GM12878 (cell line): ENCODE measurements around the gene NLRC3. TPM values are rescaled to one million over a fixed set of nuclear protein-coding genes. Genes with fewer than 3 reads are reported as not detected.

Experiments
- ATAC-seq: fragments of 200-7000 bp; cut with Tn5 transposase; 3 replicates; pipeline ENCODE4 v1.9.1; 2020; ENCODE audit warnings: mild to moderate bottlenecking, moderate library complexity
- BruUV-seq: library from RNA; stranded (reverse); fragments of 400-500 nt; replicated peaks from 2 replicates; lab custom pipeline; 2021; lab: Mats Ljungman, UMichigan
- CTCF ChIA-PET: fragments of 300-600 bp; sonication (Branson Sonifier 250); formaldehyde crosslinking; extraction: SDS; loops from one replicate; lab custom pipeline; 2021; ENCODE audit warnings: inconsistent platforms; lab: Yijun Ruan, JAX
- POLR2A ChIA-PET: fragments of 350-600 bp; formaldehyde crosslinking; extraction: SDS; loops from one replicate; lab custom pipeline; 2021; ENCODE audit warnings: inconsistent platforms; lab: Charles Lee
- RAD21 ChIA-PET: fragments of 300-600 bp; sonication (Branson Sonifier 250); formaldehyde crosslinking; loops from one replicate; lab custom pipeline; 2023; ENCODE audit warnings: antibody characterized with exemption; ENCODE audit not compliant: unreplicated experiment; lab: Charles Lee
- SMC1A ChIA-PET: fragments of 300-600 bp; sonication (Branson Sonifier 250); formaldehyde crosslinking; loops from one replicate; lab custom pipeline; 2023; ENCODE audit not compliant: unreplicated experiment, uncharacterized antibody; lab: Charles Lee
- DNase-seq: peaks from one replicate; pipeline ENCODE4 v3.0.0-alpha.2; 2011; ENCODE audit warnings: low read depth, low spot score
- FAIRE-seq: peaks from 3 replicates; lab custom pipeline; 2011; peaks lifted over from hg19 to GRCh38; lab: Jason Lieb, UNC
- H2AFZ ChIP-seq: 2 replicates; pipeline ENCODE4 v1.6.0; 2011; ENCODE audit warnings: low read depth, low read length, control low read depth; ENCODE audit not compliant: control insufficient read depth
- H3K27ac ChIP-seq: 2 replicates; pipeline ENCODE4 v1.5.1; 2011; ENCODE audit warnings: control low read depth; ENCODE audit not compliant: control insufficient read depth, insufficient read depth
- H3K27me3 ChIP-seq, 2 experiments: replicated peaks in 1 of 2; 2 replicates each; pipeline versions ENCODE4 v1.6.0 to v1.6.1; 2011; ENCODE audit warnings: low read length in 1 of 2; ENCODE audit not compliant: control insufficient read depth in 2 of 2, insufficient read depth in 2 of 2
- H3K36me3 ChIP-seq, 2 experiments: 2 replicates each; pipeline ENCODE4 v1.5.1; 2011; ENCODE audit warnings: low read length in 1 of 2; ENCODE audit not compliant: control insufficient read depth in 2 of 2, insufficient read depth in 2 of 2
- H3K4me1 ChIP-seq: 2 replicates; pipeline ENCODE4 v1.6.1; 2011; ENCODE audit warnings: mild to moderate bottlenecking, low read length, moderate library complexity, mixed read lengths; ENCODE audit not compliant: control insufficient read depth, insufficient read depth
- H3K4me2 ChIP-seq: 2 replicates; pipeline ENCODE4 v1.6.0; 2011; ENCODE audit warnings: control low read depth; ENCODE audit not compliant: control insufficient read depth, insufficient read depth
- H3K4me3 ChIP-seq: fragments of 200-600 bp; sonication (generic); 2 replicates; pipeline ENCODE4 v1.5.1; 2016
- H3K79me2 ChIP-seq: 2 replicates; pipeline ENCODE4 v1.6.0; 2011; ENCODE audit warnings: low read length; ENCODE audit not compliant: control insufficient read depth, insufficient read depth
- H3K9ac ChIP-seq: 2 replicates; pipeline ENCODE4 v1.8.0; 2011; ENCODE audit warnings: low read length, control low read depth, mixed read lengths; ENCODE audit not compliant: control insufficient read depth, insufficient read depth
- H3K9me3 ChIP-seq: replicated peaks from 3 replicates; pipeline ENCODE4 v1.5.1; 2011; ENCODE audit warnings: mild to moderate bottlenecking, low read length; ENCODE audit not compliant: control insufficient read depth, insufficient read depth
- H4K20me1 ChIP-seq: 2 replicates; pipeline ENCODE4 v1.6.0; 2011; ENCODE audit not compliant: control insufficient read depth, insufficient read depth
- CUX1 ChIP-seq: IDR thresholded peaks from 2 replicates; pipeline ENCODE4 v1.6.1; 2012; ENCODE audit warnings: improper control_type of control experiment, low read depth, low read length; ENCODE audit not compliant: insufficient replicate concordance
- ESRRA ChIP-seq: IDR thresholded peaks from 2 replicates; pipeline ENCODE4 v1.6.1; 2012; ENCODE audit warnings: mild to moderate bottlenecking, low read length, improper control_type of control experiment
- ETV6 ChIP-seq, 2 experiments: fragments of 450-650 bp in 1 of 2; IDR thresholded peaks in 1 of 2; conservative IDR thresholded peaks in 1 of 2; 2 replicates each; pipeline ENCODE4 v1.6.1; 2014; ENCODE audit warnings: antibody characterized with exemption in 1 of 2, borderline replicate concordance in 1 of 2, low read depth in 1 of 2, mild to moderate bottlenecking in 1 of 2, moderate library complexity in 1 of 2
- FOS ChIP-seq: IDR thresholded peaks from 3 replicates; pipeline ENCODE4 v1.6.1; 2011; ENCODE audit warnings: borderline replicate concordance; ENCODE audit not compliant: insufficient read length; ENCODE audit errors: extremely low read depth
- SREBF1 ChIP-seq: IDR thresholded peaks from 2 replicates; pipeline ENCODE4 v1.6.1; 2012; ENCODE audit warnings: mild to moderate bottlenecking, low read length
- TCF3 ChIP-seq: IDR thresholded peaks from 2 replicates; pipeline ENCODE4 v1.6.1; 2012; ENCODE audit warnings: low read depth, mild to moderate bottlenecking, low read length, borderline replicate concordance; ENCODE audit not compliant: insufficient read depth
- WGBS: methylation state at CpG from one replicate; pipeline ENCODE4 v1.1.6; 2016; ENCODE audit warnings: low lambda C conversion rate; ENCODE audit not compliant: insufficient replicate concordance, insufficient coverage; ENCODE audit errors: missing lambda C conversion rate; 5-methylcytosine and 5-hydroxymethylcytosine counted together
- in situ Hi-C: fragments of 300-500 bp; cut with MboI; formaldehyde crosslinking; loops from 9 replicates; pipeline ENCODE4 v1.14.3; 2018; ENCODE audit warnings: mixed read lengths
- intact Hi-C: fragments of 100-400 bp; cut with micrococcal nuclease; formaldehyde crosslinking; loops from one replicate; pipeline ENCODE4 v1.14.2; 2022; ENCODE audit not compliant: unreplicated experiment
- polyA plus RNA-seq, 11 experiments: library from polyadenylated mRNA; depleted of rRNA in 4 of 11; unstranded in 6 of 11; stranded (reverse) in 5 of 11; fragments of >200 nt; fragmentation: Nextera tagmentation in 4 of 11; fragmentation: Illumina TruSeq in 1 of 11; extraction: Ambion mirVana in 4 of 11; extraction: Trizol in 1 of 11; gene quantifications; 1 replicate in 1 of 11; 2 replicates in 10 of 11; pipeline versions ENCODE4 v1.2.1 to v1.2.3, GENCODE V29; 2011 to 2016; ENCODE audit warnings: inconsistent platforms in 2 of 11, missing spikeins in 2 of 11, low read depth in 1 of 11
- total RNA-seq, 4 experiments: library from RNA; depleted of rRNA in 3 of 4; stranded (reverse); fragments of >200 nt in 3 of 4; fragmentation: Illumina TruSeq in 1 of 4; extraction: Trizol in 1 of 4; gene quantifications; 2 replicates each; pipeline versions ENCODE4 v1.2.1 to v1.2.3, GENCODE V29; 2013 to 2021
- TF ChIP-seq, protein P1 (sequence below): fragments of 450-650 bp; IDR thresholded peaks from 2 replicates; pipeline ENCODE4 v1.6.1; 2018; ENCODE audit warnings: borderline replicate concordance, mild to moderate bottlenecking; ENCODE audit not compliant: partially characterized antibody
- TF ChIP-seq, protein P2 (sequence below): fragments of 450-650 bp; formaldehyde crosslinking; IDR thresholded peaks from 2 replicates; pipeline ENCODE4 v1.4.0; 2020; ENCODE audit warnings: mild to moderate bottlenecking, moderate library complexity
- TF ChIP-seq, protein P3 (sequence below): fragments of 450-650 bp; IDR thresholded peaks from 2 replicates; pipeline ENCODE4 v1.6.1; 2014; ENCODE audit warnings: mild to moderate bottlenecking
- TF ChIP-seq, protein P4 (sequence below): IDR thresholded peaks from 2 replicates; pipeline ENCODE4 v1.6.1; 2012; ENCODE audit warnings: low read depth, low read length, improper control_type of control experiment

NLRC3 gene
- total and polyA plus RNA-seq, 10 of the 15 experiments (the other 5 are each of a cell fraction or from before 2014, with no cell fraction given) = 2.2 to 17.8 (median 7.6) TPM

GRCh38 chr16:3581392-3581791, 4.2 kb upstream of the NLRC3 start:
- ChIA-PET RAD21 (no interaction called here), CTCF (no interaction called here), POLR2A (interaction anchor here (1.4 kb wide), 1 partner anchor 29 kb away, joined by 3 read pairs; no protein-coding TSS in a partner anchor), SMC1A (no interaction called here)
- Histone ChIP-seq H3K9ac (no peak overlapping the region), H3K4me2 (no peak overlapping the region), H3K9me3 (no peaks in the 10 kb centered on the region), H3K4me1 (peaks cover 32% of the 10 kb centered on the region), H4K20me1 (no peaks in the 10 kb centered on the region), H3K79me2 (peaks cover 9% of the 10 kb centered on the region), H2AFZ (no peak overlapping the region), H3K27ac (no peak overlapping the region), H3K27me3 (no peaks in the 10 kb centered on the region), H3K36me3 (peaks cover 0 to 2% of the 10 kb centered on the region in 2 experiments; a peak in 1 of 4 replicates), H3K4me3 (no peak overlapping the region)
- no TSS peak for BruUV-seq
- intact Hi-C loops (no loop called here), in situ Hi-C loops (no loop called here)
- DNase-seq = no peak
- ATAC-seq = no peak
- no peak for FAIRE-seq
- 95% methylated on average over 10 of the region's 10 CpGs for WGBS
- no peak for TF ChIP-seq TCF3
- TF ChIP-seq SREBF1 = no peak
- TF ChIP-seq ESRRA = no peak
- no peak for TF ChIP-seq FOS
- TF ChIP-seq, protein P1, sequence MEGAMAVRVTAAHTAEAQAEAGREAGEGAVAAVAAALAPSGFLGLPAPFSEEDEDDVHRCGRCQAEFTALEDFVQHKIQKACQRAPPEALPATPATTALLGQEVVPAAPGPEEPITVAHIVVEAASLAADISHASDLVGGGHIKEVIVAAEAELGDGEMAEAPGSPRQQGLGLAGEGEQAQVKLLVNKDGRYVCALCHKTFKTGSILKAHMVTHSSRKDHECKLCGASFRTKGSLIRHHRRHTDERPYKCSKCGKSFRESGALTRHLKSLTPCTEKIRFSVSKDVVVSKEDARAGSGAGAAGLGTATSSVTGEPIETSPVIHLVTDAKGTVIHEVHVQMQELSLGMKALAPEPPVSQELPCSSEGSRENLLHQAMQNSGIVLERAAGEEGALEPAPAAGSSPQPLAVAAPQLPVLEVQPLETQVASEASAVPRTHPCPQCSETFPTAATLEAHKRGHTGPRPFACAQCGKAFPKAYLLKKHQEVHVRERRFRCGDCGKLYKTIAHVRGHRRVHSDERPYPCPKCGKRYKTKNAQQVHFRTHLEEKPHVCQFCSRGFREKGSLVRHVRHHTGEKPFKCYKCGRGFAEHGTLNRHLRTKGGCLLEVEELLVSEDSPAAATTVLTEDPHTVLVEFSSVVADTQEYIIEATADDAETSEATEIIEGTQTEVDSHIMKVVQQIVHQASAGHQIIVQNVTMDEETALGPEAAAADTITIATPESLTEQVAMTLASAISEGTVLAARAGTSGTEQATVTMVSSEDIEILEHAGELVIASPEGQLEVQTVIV = no peak
- TF ChIP-seq, protein P2, sequence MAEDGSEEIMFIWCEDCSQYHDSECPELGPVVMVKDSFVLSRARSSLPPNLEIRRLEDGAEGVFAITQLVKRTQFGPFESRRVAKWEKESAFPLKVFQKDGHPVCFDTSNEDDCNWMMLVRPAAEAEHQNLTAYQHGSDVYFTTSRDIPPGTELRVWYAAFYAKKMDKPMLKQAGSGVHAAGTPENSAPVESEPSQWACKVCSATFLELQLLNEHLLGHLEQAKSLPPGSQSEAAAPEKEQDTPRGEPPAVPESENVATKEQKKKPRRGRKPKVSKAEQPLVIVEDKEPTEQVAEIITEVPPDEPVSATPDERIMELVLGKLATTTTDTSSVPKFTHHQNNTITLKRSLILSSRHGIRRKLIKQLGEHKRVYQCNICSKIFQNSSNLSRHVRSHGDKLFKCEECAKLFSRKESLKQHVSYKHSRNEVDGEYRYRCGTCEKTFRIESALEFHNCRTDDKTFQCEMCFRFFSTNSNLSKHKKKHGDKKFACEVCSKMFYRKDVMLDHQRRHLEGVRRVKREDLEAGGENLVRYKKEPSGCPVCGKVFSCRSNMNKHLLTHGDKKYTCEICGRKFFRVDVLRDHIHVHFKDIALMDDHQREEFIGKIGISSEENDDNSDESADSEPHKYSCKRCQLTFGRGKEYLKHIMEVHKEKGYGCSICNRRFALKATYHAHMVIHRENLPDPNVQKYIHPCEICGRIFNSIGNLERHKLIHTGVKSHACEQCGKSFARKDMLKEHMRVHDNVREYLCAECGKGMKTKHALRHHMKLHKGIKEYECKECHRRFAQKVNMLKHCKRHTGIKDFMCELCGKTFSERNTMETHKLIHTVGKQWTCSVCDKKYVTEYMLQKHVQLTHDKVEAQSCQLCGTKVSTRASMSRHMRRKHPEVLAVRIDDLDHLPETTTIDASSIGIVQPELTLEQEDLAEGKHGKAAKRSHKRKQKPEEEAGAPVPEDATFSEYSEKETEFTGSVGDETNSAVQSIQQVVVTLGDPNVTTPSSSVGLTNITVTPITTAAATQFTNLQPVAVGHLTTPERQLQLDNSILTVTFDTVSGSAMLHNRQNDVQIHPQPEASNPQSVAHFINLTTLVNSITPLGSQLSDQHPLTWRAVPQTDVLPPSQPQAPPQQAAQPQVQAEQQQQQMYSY (CRISPR knock-in tag) = no peak
- TF ChIP-seq, protein P3, sequence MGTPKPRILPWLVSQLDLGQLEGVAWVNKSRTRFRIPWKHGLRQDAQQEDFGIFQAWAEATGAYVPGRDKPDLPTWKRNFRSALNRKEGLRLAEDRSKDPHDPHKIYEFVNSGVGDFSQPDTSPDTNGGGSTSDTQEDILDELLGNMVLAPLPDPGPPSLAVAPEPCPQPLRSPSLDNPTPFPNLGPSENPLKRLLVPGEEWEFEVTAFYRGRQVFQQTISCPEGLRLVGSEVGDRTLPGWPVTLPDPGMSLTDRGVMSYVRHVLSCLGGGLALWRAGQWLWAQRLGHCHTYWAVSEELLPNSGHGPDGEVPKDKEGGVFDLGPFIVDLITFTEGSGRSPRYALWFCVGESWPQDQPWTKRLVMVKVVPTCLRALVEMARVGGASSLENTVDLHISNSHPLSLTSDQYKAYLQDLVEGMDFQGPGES = no peak
- TF ChIP-seq ETV6 (conservative IDR thresholded peaks at IDR 0.05 in 1 of 2, IDR thresholded peaks at IDR 0.05 in 1 of 2; ENCODE audit: borderline replicate concordance in 1 of 2, low read depth in 1 of 2) = no peak
- TF ChIP-seq, protein P4, sequence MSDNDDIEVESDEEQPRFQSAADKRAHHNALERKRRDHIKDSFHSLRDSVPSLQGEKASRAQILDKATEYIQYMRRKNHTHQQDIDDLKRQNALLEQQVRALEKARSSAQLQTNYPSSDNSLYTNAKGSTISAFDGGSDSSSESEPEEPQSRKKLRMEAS = no peak
- TF ChIP-seq CUX1 = no peak
